GM19351 (cell line): ENCODE measurements around the gene CCSER1.
A peak's percentile ranks its signal among the peaks of the same experiment; 100 is the strongest.

ENCODE experiments used
- ATAC-seq: cut with Tn5 transposase; IDR thresholded peaks from one replicate; pipeline ENCODE4 v1.9.1; 2021; ENCODE audit warnings: mild to moderate bottlenecking, moderate library complexity; ENCODE audit not compliant: unreplicated experiment

Gene CCSER1

GRCh38 chr4:90127706-90128345, 632 bp downstream of the CCSER1 start:
- ATAC-seq, result peak; percentile 21

GRCh38 chr4:90128961-90129495, 1.8 kb downstream of the CCSER1 start:
- ATAC-seq, result peak; percentile 10

- ATAC-seq, result no peak
These were observed 2.9 kb downstream of the CCSER1 start for GRCh38 chr4:90130076-90130475.

GRCh38 chr4:90137555-90137954, 10.4 kb downstream of the CCSER1 start:
- ATAC-seq, result no peak

GRCh38 chr4:90142081-90142480, 14.9 kb downstream of the CCSER1 start:
- ATAC-seq, result no peak

- no peak for ATAC-seq
These were observed 18.1 kb downstream of the CCSER1 start for GRCh38 chr4:90145319-90145718.

- ATAC-seq, result no peak
These were observed 19.1 kb downstream of the CCSER1 start for GRCh38 chr4:90146306-90146705.

- ATAC-seq, result no peak
These were observed 21.5 kb downstream of the CCSER1 start for GRCh38 chr4:90148574-90149148.

- no peak for ATAC-seq
These were observed 24.8 kb downstream of the CCSER1 start for GRCh38 chr4:90152024-90152423.

- no peak for ATAC-seq
These were observed 32.0 kb downstream of the CCSER1 start for GRCh38 chr4:90159193-90159592.

GRCh38 chr4:90160044-90160443, 32.9 kb downstream of the CCSER1 start:
- no peak for ATAC-seq

- ATAC-seq, result no peak
These were observed 35.4 kb downstream of the CCSER1 start for GRCh38 chr4:90162566-90162965.

GRCh38 chr4:90163872-90164271, 36.7 kb downstream of the CCSER1 start:
- no peak for ATAC-seq

- ATAC-seq, result peak; percentile 42
These were observed 38.7 kb downstream of the CCSER1 start for GRCh38 chr4:90165883-90166282.

- no peak for ATAC-seq
These were observed 44.3 kb downstream of the CCSER1 start for GRCh38 chr4:90171491-90171890.

GRCh38 chr4:90174621-90175023, 47.4 kb downstream of the CCSER1 start:
- ATAC-seq, result peak; percentile 61

GRCh38 chr4:90181644-90182043, 54.5 kb downstream of the CCSER1 start:
- ATAC-seq, result no peak

GRCh38 chr4:90183254-90183653, 56.1 kb downstream of the CCSER1 start:
- ATAC-seq, result no peak

- no peak for ATAC-seq
These were observed 57.4 kb downstream of the CCSER1 start for GRCh38 chr4:90184560-90184959.

- ATAC-seq, result no peak
These were observed 58.2 kb downstream of the CCSER1 start for GRCh38 chr4:90185416-90185815.

GRCh38 chr4:90186229-90186628, 59.0 kb downstream of the CCSER1 start:
- no peak for ATAC-seq

- peak; percentile 70 for ATAC-seq
These were observed 60.1 kb downstream of the CCSER1 start for GRCh38 chr4:90187148-90187884.
